SK-N-SH (cell line): Measurements from ENCODE around the gene OBP2A. TPM values are rescaled to one million over a fixed set of nuclear protein-coding genes. Genes with fewer than 3 reads are reported as not detected.

Source experiments
- CTCF ChIA-PET: fragments of 300-600, 350-600 bp; formaldehyde crosslinking; extraction: SDS; loops from one replicate; lab custom pipeline; 2021; lab: Yijun Ruan, JAX
- POLR2A ChIA-PET: fragments of 350-600 bp; sonication (Branson Sonifier 250); formaldehyde crosslinking; extraction: SDS; loops from one replicate; lab custom pipeline; 2020; ENCODE audit warnings: antibody characterized with exemption, inconsistent platforms; lab: Yijun Ruan, JAX
- DNase-seq: peaks from one replicate; pipeline ENCODE4 v3.0.0; 2012
- H2AFZ ChIP-seq: fragments of 200-600 bp; sonication (generic); 2 replicates; pipeline ENCODE4 v1.8.1; 2016; ENCODE audit warnings: antibody characterized with exemption, mild to moderate bottlenecking, low read depth
- H3F3A ChIP-seq: fragments of 200-600 bp; sonication (generic); replicated peaks from 2 replicates; pipeline ENCODE3; 2016; ENCODE audit warnings: antibody characterized with exemption, mild to moderate bottlenecking; ENCODE audit not compliant: insufficient read depth
- H3K27ac ChIP-seq, 2 experiments: fragments of 200-500 bp in 1 of 2; fragments of 200-600 bp in 1 of 2; sonication (Bioruptor generic) in 1 of 2; sonication (generic), shearing (Covaris generic) in 1 of 2; 2 replicates each; pipeline versions ENCODE4 v1.5.1 to v1.6.1; 2014 to 2016; ENCODE audit warnings: low read depth in 2 of 2, inconsistent platforms in 1 of 2, low read length in 1 of 2, mild to moderate bottlenecking in 1 of 2, mixed read lengths in 1 of 2
- H3K27me3 ChIP-seq: fragments of 200-600 bp; sonication (generic), shearing (Covaris generic); 2 replicates; pipeline ENCODE4 v1.6.1; 2016; ENCODE audit warnings: mixed run types; ENCODE audit not compliant: insufficient read depth
- H3K36me3 ChIP-seq, 2 experiments: fragments of 200-500 bp in 1 of 2; fragments of 200-600 bp in 1 of 2; sonication (Bioruptor generic) in 1 of 2; sonication (generic) in 1 of 2; replicated peaks in 1 of 2; 2 replicates each; pipeline versions ENCODE3 to v1.5.1; 2014 to 2016; ENCODE audit warnings: low read length in 1 of 2, mild to moderate bottlenecking in 1 of 2; ENCODE audit not compliant: insufficient read depth in 2 of 2, control insufficient read depth in 1 of 2
- H3K4me1 ChIP-seq, 2 experiments: fragments of 200-500 bp in 1 of 2; fragments of 200-600 bp in 1 of 2; sonication (Bioruptor generic) in 1 of 2; sonication (generic), shearing (Covaris generic) in 1 of 2; 2 replicates each; pipeline versions ENCODE4 v1.5.1 to v1.6.1; 2014 to 2016; ENCODE audit warnings: low read depth in 1 of 2, low read length in 1 of 2, mixed run types in 1 of 2; ENCODE audit not compliant: insufficient read depth in 2 of 2, control insufficient read depth in 1 of 2
- H3K4me2 ChIP-seq: fragments of 200-600 bp; sonication (generic), shearing (Covaris generic); 2 replicates; pipeline ENCODE4 v1.6.1; 2017; ENCODE audit warnings: mixed run types
- H3K4me3 ChIP-seq, 2 experiments: fragments of 200-500 bp in 1 of 2; fragments of 200-600 bp in 1 of 2; sonication (Bioruptor generic) in 1 of 2; sonication (generic), shearing (Covaris generic) in 1 of 2; 2 replicates each; pipeline versions ENCODE4 v1.5.1 to v1.8.1; 2014 to 2016; ENCODE audit warnings: low read depth in 2 of 2, inconsistent platforms in 1 of 2, low read length in 1 of 2, mild to moderate bottlenecking in 1 of 2, mixed read lengths in 1 of 2, moderate library complexity in 1 of 2
- H3K79me2 ChIP-seq: fragments of 200-600 bp; sonication (generic); 2 replicates; pipeline ENCODE4 v1.8.1; 2017; ENCODE audit warnings: mild to moderate bottlenecking; ENCODE audit not compliant: insufficient read depth
- H3K9ac ChIP-seq: fragments of 200-600 bp; sonication (generic); 2 replicates; pipeline ENCODE4 v1.6.1; 2017; ENCODE audit warnings: mixed run types
- H3K9me2 ChIP-seq: fragments of 200-600 bp; sonication (generic); 2 replicates; pipeline ENCODE4 v1.6.1; 2017; ENCODE audit warnings: mixed run types
- H3K9me3 ChIP-seq: fragments of 200-600 bp; sonication (generic); 2 replicates; pipeline ENCODE4 v1.6.1; 2017; ENCODE audit warnings: mixed run types, mild to moderate bottlenecking, moderate library complexity
- H4K20me1 ChIP-seq: fragments of 200-600 bp; sonication (generic); 2 replicates; pipeline ENCODE4 v1.6.1; 2017; ENCODE audit warnings: mild to moderate bottlenecking, mixed run types; ENCODE audit not compliant: insufficient read depth
- EP300 ChIP-seq, 2 experiments: IDR thresholded peaks; 2 replicates each; pipeline versions ENCODE4 v1.4.0 to v1.6.1; 2012; ENCODE audit warnings: borderline replicate concordance in 1 of 2, low read depth in 1 of 2, low read length in 1 of 2
- FOSL2 ChIP-seq: IDR thresholded peaks from 2 replicates; pipeline ENCODE4 v1.4.0; 2012; ENCODE audit warnings: low read depth, mild to moderate bottlenecking, moderate library complexity, borderline replicate concordance
- FOXM1 ChIP-seq: IDR thresholded peaks from 2 replicates; pipeline ENCODE4 v1.4.0; 2012; ENCODE audit warnings: low read depth, mild to moderate bottlenecking
- GABPA ChIP-seq: IDR thresholded peaks from 2 replicates; pipeline ENCODE4 v1.4.0; 2012; ENCODE audit warnings: low read depth, mild to moderate bottlenecking
- GATA2 ChIP-seq: sonication (generic); formaldehyde crosslinking; IDR thresholded peaks from 2 replicates; pipeline ENCODE4 v1.5.0; 2020; ENCODE audit warnings: mild to moderate bottlenecking, missing genetic modification reagents
- NFIC ChIP-seq: IDR thresholded peaks from 2 replicates; pipeline ENCODE4 v1.4.0; 2012; ENCODE audit warnings: borderline replicate concordance
- POLR2AphosphoS5 ChIP-seq: IDR thresholded peaks from 2 replicates; pipeline ENCODE4 v1.6.1; 2012; ENCODE audit warnings: low read depth, low read length
- RAD21 ChIP-seq: IDR thresholded peaks from 2 replicates; pipeline ENCODE4 v1.6.1; 2012; ENCODE audit warnings: mild to moderate bottlenecking, low read length
- RXRA ChIP-seq: IDR thresholded peaks from 2 replicates; pipeline ENCODE4 v1.4.0; 2012; ENCODE audit warnings: low read depth, mild to moderate bottlenecking, borderline replicate concordance
- SIN3A ChIP-seq: IDR thresholded peaks from 2 replicates; pipeline ENCODE4 v1.6.1; 2012; ENCODE audit warnings: low read depth, mild to moderate bottlenecking, low read length, moderate library complexity, borderline replicate concordance
- TAF1 ChIP-seq: IDR thresholded peaks from 2 replicates; pipeline ENCODE4 v1.6.1; 2012; ENCODE audit warnings: low read depth, mild to moderate bottlenecking, low read length, moderate library complexity, borderline replicate concordance
- TCF12 ChIP-seq: IDR thresholded peaks from 2 replicates; pipeline ENCODE4 v1.4.0; 2012
- WGBS: methylation state at CpG from one replicate; pipeline ENCODE4 v1.1.6; 2017; ENCODE audit warnings: low lambda C conversion rate; 5-methylcytosine and 5-hydroxymethylcytosine counted together
- polyA plus RNA-seq, 3 experiments: library from polyadenylated mRNA; depleted of rRNA; stranded (reverse); fragments of >200 nt; gene quantifications; 2 replicates each; pipeline ENCODE4 v1.2.3, GENCODE V29; 2012
- TF ChIP-seq, protein P1 (sequence below): IDR thresholded peaks from 2 replicates; pipeline ENCODE4 v1.4.0; 2012; ENCODE audit warnings: low read depth, borderline replicate concordance
- TF ChIP-seq, protein P2 (sequence below): IDR thresholded peaks from 2 replicates; pipeline ENCODE4 v1.6.1; 2012; ENCODE audit warnings: mild to moderate bottlenecking, low read depth, low read length, moderate library complexity
- TF ChIP-seq, protein P3 (sequence below): IDR thresholded peaks from 2 replicates; pipeline ENCODE4 v1.4.0; 2012; ENCODE audit warnings: low read depth
- TF ChIP-seq, protein P4 (sequence below): IDR thresholded peaks from 2 replicates; pipeline ENCODE4 v1.4.0; 2012; ENCODE audit warnings: low read depth, borderline replicate concordance

The OBP2A gene
- polyA plus RNA-seq, 1 of the 3 experiments (the other 2 are of a cell fraction) = not detected

DNA sequence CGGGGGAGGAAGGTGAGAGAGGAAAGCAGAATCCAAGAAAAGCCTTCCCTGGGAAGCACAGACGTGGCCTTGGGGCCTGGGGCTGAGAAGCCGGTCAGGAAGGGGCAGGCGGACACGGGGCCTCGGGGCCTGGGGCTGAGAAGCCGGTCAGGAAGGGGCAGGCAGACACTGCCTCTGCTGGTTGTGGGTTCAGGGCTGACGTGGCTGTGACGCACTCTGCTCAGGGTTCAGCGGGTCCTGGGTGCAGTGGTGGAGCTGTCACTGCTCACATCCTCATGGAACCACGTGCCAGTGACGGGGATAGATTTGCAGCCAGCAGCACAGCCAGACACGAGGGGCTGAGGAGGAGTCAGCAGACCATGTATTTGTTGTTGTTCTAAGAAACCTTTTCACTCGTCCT lies 28.4 kb downstream of the OBP2A start:
- 24% methylated on average over 14 of the region's 14 CpGs for WGBS
- TF ChIP-seq, protein P1, sequence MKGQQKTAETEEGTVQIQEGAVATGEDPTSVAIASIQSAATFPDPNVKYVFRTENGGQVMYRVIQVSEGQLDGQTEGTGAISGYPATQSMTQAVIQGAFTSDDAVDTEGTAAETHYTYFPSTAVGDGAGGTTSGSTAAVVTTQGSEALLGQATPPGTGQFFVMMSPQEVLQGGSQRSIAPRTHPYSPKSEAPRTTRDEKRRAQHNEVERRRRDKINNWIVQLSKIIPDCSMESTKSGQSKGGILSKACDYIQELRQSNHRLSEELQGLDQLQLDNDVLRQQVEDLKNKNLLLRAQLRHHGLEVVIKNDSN = no peak
- TF ChIP-seq, protein P2, sequence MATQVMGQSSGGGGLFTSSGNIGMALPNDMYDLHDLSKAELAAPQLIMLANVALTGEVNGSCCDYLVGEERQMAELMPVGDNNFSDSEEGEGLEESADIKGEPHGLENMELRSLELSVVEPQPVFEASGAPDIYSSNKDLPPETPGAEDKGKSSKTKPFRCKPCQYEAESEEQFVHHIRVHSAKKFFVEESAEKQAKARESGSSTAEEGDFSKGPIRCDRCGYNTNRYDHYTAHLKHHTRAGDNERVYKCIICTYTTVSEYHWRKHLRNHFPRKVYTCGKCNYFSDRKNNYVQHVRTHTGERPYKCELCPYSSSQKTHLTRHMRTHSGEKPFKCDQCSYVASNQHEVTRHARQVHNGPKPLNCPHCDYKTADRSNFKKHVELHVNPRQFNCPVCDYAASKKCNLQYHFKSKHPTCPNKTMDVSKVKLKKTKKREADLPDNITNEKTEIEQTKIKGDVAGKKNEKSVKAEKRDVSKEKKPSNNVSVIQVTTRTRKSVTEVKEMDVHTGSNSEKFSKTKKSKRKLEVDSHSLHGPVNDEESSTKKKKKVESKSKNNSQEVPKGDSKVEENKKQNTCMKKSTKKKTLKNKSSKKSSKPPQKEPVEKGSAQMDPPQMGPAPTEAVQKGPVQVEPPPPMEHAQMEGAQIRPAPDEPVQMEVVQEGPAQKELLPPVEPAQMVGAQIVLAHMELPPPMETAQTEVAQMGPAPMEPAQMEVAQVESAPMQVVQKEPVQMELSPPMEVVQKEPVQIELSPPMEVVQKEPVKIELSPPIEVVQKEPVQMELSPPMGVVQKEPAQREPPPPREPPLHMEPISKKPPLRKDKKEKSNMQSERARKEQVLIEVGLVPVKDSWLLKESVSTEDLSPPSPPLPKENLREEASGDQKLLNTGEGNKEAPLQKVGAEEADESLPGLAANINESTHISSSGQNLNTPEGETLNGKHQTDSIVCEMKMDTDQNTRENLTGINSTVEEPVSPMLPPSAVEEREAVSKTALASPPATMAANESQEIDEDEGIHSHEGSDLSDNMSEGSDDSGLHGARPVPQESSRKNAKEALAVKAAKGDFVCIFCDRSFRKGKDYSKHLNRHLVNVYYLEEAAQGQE = no peak
- no peak for TF ChIP-seq POLR2AphosphoS5
- TF ChIP-seq SIN3A = no peak
- TF ChIP-seq RXRA = no peak
- TF ChIP-seq GATA2 (CRISPR knock-in tag) = no peak
- TF ChIP-seq RAD21 = no peak
- no peak for TF ChIP-seq FOXM1
- H4K20me1 ChIP-seq = no peaks in the 10 kb centered on the region

DNA sequence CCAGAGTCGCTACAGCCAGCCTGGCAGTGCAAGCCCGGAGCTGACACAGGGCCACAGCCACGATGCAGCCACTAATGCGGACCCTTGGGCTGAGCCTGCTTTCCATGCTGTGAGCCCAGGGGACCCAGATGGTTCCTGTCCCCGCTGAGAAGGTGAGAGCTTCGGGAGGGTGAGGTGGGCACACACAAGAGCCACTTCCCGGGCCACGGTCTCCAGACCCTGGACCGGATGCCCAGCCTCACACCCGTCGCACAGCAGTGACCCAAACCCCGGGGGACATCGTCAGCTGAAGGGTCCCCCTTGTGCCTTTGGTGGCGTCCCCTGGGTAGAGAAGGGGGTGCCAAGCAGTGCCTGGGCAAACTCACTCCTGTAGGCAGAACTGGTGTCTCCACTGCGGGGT lies 29.0 kb downstream of the OBP2A start:
- no peak overlapping the region for H3K4me2 ChIP-seq
- H4K20me1 ChIP-seq = no peaks in the 10 kb centered on the region
- no peak overlapping the region for H3K27ac ChIP-seq
- H3K36me3 ChIP-seq = no peaks in the 10 kb centered on the region
- H3K79me2 ChIP-seq = no peaks in the 10 kb centered on the region
- no peaks in the 10 kb centered on the region for H3K4me1 ChIP-seq
- ChIA-PET CTCF (interaction anchor here (0.6 to 0.7 kb wide), 2 partner anchors 36 to 284 kb away, joined by 3 read pairs; no protein-coding TSS in a partner anchor), POLR2A (no interaction called here)
- H3K9me3 ChIP-seq = no peaks in the 10 kb centered on the region
- no peaks in the 10 kb centered on the region for H3K27me3 ChIP-seq
- WGBS = 59% methylated on average over 4 of the region's 15 CpGs
- H3K9ac ChIP-seq = no peak overlapping the region
- no peak for DNase-seq
- H3F3A ChIP-seq = no peaks in the 10 kb centered on the region
- no peak overlapping the region for H3K4me3 ChIP-seq
- no peaks in the 10 kb centered on the region for H3K9me2 ChIP-seq
- H2AFZ ChIP-seq = no peak overlapping the region
- TF ChIP-seq TAF1 (no peak), NFIC (no peak), FOSL2 (no peak), SIN3A (no peak), GABPA (no peak), EP300 (IDR thresholded peaks at IDR 0.05; ENCODE audit: borderline replicate concordance in 1 of 2, low read depth in 1 of 2, low read length in 1 of 2) (no peak), TCF12 (no peak)
- TF ChIP-seq, protein P3, sequence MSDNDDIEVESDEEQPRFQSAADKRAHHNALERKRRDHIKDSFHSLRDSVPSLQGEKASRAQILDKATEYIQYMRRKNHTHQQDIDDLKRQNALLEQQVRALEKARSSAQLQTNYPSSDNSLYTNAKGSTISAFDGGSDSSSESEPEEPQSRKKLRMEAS = no peak
- TF ChIP-seq, protein P2 = no peak
- TF ChIP-seq, protein P1 = no peak
- TF ChIP-seq, protein P4, sequence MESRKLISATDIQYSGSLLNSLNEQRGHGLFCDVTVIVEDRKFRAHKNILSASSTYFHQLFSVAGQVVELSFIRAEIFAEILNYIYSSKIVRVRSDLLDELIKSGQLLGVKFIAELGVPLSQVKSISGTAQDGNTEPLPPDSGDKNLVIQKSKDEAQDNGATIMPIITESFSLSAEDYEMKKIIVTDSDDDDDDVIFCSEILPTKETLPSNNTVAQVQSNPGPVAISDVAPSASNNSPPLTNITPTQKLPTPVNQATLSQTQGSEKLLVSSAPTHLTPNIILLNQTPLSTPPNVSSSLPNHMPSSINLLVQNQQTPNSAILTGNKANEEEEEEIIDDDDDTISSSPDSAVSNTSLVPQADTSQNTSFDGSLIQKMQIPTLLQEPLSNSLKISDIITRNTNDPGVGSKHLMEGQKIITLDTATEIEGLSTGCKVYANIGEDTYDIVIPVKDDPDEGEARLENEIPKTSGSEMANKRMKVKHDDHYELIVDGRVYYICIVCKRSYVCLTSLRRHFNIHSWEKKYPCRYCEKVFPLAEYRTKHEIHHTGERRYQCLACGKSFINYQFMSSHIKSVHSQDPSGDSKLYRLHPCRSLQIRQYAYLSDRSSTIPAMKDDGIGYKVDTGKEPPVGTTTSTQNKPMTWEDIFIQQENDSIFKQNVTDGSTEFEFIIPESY = no peak

More for the DNA sequence above, 28.4 kb downstream of the OBP2A start:
- Histone ChIP-seq H3K27me3 (no peaks in the 10 kb centered on the region), H3K4me3 (no peak overlapping the region), H3K27ac (no peak overlapping the region), H3K79me2 (no peaks in the 10 kb centered on the region), H2AFZ (no peak overlapping the region), H3K36me3 (no peaks in the 10 kb centered on the region), H3K4me1 (no peaks in the 10 kb centered on the region), H3K9ac (no peak overlapping the region), H3K4me2 (no peak overlapping the region), H3K9me2 (no peaks in the 10 kb centered on the region), H3K9me3 (no peaks in the 10 kb centered on the region), H3F3A (no peaks in the 10 kb centered on the region)
- CTCF ChIA-PET = interaction anchor here (0.6 kb wide), 1 partner anchor 283 kb away, joined by 3 read pairs; no protein-coding TSS in a partner anchor
- POLR2A ChIA-PET = no interaction called here
- no peak for DNase-seq
